Right cardiac atrium (tissue), 5 donors: ENCODE data around the gene SLC27A5. TPM values are rescaled to one million over a fixed set of nuclear protein-coding genes. Genes with fewer than 3 reads are reported as not detected.
"Not testable (repeated sequence)": the region's sequence is repeated elsewhere in the genome, so short reads cannot be mapped to it uniquely, and the experiment has no call there.

Source experiments
- ATAC-seq, 2 donors: fragments of 200-7000 bp; cut with Tn5 transposase; one replicate each; pipeline versions ENCODE4 v1.8.0 to v1.9.1; 2020; ENCODE audit warnings: moderate library complexity in 2 of 2, mild to moderate bottlenecking in 1 of 2
- DNase-seq, 3 donors: peaks; one replicate each; pipeline ENCODE4 v3.0.0-alpha.2; 2020
- H3K27ac ChIP-seq: one replicate; pipeline ENCODE4 v1.5.1; 2013; ENCODE audit warnings: mild to moderate bottlenecking, low read length, control low read depth, moderate library complexity
- H3K27me3 ChIP-seq: one replicate; pipeline ENCODE4 v1.6.1; 2013; ENCODE audit not compliant: control insufficient read depth, insufficient read depth
- H3K4me1 ChIP-seq: one replicate; pipeline ENCODE4 v1.6.1; 2013; ENCODE audit warnings: low read length; ENCODE audit not compliant: control insufficient read depth, insufficient read depth
- H3K4me3 ChIP-seq: one replicate; pipeline ENCODE4 v1.5.1; 2013; ENCODE audit warnings: low read length, control low read depth
- H3K9me3 ChIP-seq: one replicate; pipeline ENCODE4 v1.6.1; 2013; ENCODE audit warnings: low read length; ENCODE audit not compliant: control insufficient read depth
- WGBS: extraction: QIAGEN DNeasy Blood & Tissue Kit; methylation state at CpG from one replicate; pipeline ENCODE4 v1.1.7; 2013; 5-methylcytosine and 5-hydroxymethylcytosine counted together
- intact Hi-C, 4 donors: fragments of 100-400 bp; cut with DNase I; formaldehyde crosslinking; loops; one replicate each; pipeline versions ENCODE4 v1.11.0 to v1.14.0; 2022 to 2023
- polyA plus RNA-seq: library from polyadenylated mRNA; stranded (reverse); fragments of 200-250 nt; gene quantifications from one replicate; pipeline ENCODE4 v1.2.3, GENCODE V29; 2013
- total RNA-seq, 4 donors: library from RNA; stranded (reverse); fragmentation: NEBNext Ultra II Directional; extraction: Animal tissue kit (Norgen Biotek cat#: 25700); gene quantifications; one replicate each; pipeline ENCODE4 v1.2.1, GENCODE V29; 2021
- donor health status: healthy with polysubstance abuse.
- donor health status: DM: no; HTN: yes; CAD: no.
- donor health status: DM: no; HTN: no; CAD: no.
- donor health status: DM: no; HTN: yes; CAD: no; lungs with severe emphysema.
- donor health status: DM: yes; HTN: yes; CAD: no.

The SLC27A5 gene
- total and polyA plus RNA-seq, 5 donors: 5.3 to 8.1 (median 7.6) TPM

DNA sequence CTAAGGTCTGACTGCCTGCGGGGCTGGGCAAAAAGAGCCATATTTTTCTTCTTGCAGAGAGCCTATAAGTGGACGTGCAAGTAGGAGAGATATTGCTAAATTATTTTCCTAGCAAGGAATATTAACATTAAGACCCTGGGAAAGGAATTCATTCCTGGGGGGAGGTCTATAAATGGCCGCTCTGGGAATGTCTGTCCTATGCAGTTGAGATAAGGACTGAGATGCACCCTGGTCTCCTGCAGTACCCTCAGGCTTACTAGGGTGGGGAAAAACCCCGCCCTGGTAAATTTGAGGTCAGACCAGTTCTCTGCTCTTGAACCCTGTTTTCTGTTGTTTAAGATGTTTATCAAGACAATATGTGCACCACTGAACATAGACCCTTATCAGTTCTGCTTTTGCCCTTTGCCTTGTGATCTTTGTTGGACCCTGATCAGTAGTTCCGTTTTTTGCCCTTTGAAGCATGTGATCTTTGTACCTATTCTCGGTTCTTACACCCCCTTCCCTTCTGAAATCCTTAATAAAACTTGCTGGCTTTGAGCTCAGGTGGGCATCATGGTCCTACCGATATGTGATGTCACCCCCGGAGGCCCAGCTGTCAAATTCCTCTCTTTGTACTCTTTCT is 4.1 kb downstream of the SLC27A5 start:
- DNase-seq, intact Hi-C loops, H3K27me3 ChIP-seq, H3K27ac ChIP-seq, ATAC-seq, H3K4me1 ChIP-seq, H3K9me3 ChIP-seq, H3K4me3 ChIP-seq: not testable (repeated sequence)
- 64% methylated on average over 8 of the region's 8 CpGs for WGBS

GRCh38 chr19:58500242-58500641 is 11.6 kb downstream of the SLC27A5 start:
- Histone ChIP-seq H3K27me3 (no peaks in the 10 kb centered on the region), H3K9me3 (no peaks in the 10 kb centered on the region), H3K27ac (no peak overlapping the region), H3K4me3 (peak overlapping the region; percentile 61), H3K4me1 (peaks cover 4% of the 10 kb centered on the region)
- ATAC-seq: no peak
- WGBS: 96% methylated on average over 14 of the region's 14 CpGs
- intact Hi-C loops: no loop called here
- DNase-seq: peak in 1 of 3 donors; percentile 58

DNA sequence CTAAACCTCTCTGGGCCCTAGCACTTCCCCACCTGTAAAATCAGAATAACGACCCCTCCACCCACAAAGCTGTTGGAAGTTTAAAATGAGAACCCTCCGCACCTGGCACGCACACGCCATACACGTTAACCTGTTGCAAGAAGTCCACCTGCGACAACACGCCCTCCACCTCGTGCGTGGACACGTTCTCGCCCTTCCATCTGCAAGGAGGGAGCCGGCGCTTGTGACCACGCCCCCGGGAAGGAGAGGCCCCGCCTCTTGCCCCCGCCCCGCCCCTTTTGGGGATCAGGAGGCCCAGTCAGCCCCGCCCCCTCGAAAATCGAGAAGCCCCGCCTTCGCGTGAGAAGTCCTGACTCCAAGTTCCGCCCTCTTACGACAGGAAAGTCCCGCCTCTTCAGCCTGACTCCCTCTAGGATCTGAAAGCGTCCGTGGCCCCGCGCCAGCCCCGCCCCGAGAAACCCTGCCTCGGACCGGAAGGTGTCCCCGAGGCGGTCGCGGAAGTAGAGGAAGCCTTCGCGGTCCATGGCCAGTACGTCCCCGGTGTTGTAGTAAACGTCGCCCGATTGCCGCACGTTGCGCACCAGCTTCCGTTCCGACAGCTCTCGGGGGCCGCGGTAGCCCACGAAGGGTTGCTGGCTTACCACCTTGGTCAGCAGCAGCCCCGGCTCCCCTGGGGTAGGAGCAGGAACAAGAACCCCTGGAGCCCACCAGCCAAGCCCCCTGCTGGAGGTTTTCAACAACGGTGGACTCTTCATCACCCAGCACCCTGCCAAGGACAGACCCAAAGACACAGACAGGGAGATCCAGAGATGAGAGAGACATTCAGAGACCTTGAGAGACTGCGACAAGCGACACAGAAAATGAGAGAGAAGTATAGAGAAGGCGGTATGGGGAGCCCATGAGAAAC is 12.5 kb downstream of the SLC27A5 start:
- Histone ChIP-seq H3K4me3 (peak overlapping the region; percentile 61), H3K4me1 (peaks cover 4% of the 10 kb centered on the region), H3K27me3 (no peaks in the 10 kb centered on the region), H3K27ac (peak overlapping the region; percentile 61), H3K9me3 (no peaks in the 10 kb centered on the region)
- intact Hi-C loops: no loop called here
- peak; percentile 98 for ATAC-seq
- peak; percentile 100 for DNase-seq
- 2% methylated on average over 60 of the region's 60 CpGs for WGBS

DNA sequence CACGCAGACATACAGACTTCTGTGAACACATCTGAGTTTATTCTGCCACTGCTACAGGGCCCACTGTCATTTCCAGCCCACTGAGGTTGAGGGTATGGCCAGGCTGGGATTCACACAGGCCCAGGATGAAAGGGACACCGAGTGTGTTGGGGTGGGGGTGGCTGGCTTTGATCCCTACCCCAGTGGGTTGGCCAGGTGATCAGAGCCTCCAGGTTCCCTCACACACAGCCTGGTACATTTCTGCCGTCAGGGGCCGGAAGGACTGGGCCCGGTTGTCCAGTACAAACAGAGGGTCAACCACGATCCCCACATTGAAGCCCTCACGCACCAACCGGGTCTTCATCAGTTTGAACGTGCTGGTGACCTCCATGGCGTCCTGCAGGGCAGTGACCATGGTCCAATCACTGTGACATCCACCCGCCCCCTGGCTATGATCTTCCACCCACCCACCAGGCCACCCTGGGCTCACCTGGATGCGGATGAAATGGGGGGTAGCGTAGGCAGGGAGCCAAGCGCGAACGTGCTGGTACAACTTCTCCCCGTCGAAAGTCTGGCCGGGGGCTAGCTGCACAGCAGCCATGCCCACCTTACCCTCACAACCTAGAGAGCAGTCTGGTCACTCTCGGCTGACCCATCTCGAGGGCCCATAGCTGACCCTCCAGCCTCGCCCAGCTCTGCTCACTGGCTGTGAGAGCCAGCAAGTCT is 13.3 kb downstream of the SLC27A5 start:
- no peaks in the 10 kb centered on the region for H3K9me3 ChIP-seq
- ATAC-seq (peak; percentile 18 to 39), DNase-seq (peak in 2 of 3 donors; percentile 71 to 74)
- no peaks in the 10 kb centered on the region for H3K27me3 ChIP-seq
- intact Hi-C loops: no loop called here
- WGBS: 60% methylated on average over 22 of the region's 22 CpGs
- H3K4me3 ChIP-seq: peak overlapping the region; percentile 8
- peaks cover 4% of the 10 kb centered on the region for H3K4me1 ChIP-seq
- H3K27ac ChIP-seq: no peak overlapping the region

- Histone ChIP-seq H3K4me1 (peaks cover 4% of the 10 kb centered on the region), H3K4me3 (no peak overlapping the region), H3K27me3 (no peaks in the 10 kb centered on the region), H3K27ac (no peak overlapping the region), H3K9me3 (no peaks in the 10 kb centered on the region)
- peak in 1 of 3 donors; percentile 48 for DNase-seq
- intact Hi-C loops: no loop called here
- ATAC-seq: no peak
- WGBS: 81% methylated on average over 8 of the region's 8 CpGs
Observed at GRCh38 chr19:58497634-58498170, 14.1 kb downstream of the SLC27A5 start.

- ATAC-seq: no peak
- H3K27me3 ChIP-seq: no peaks in the 10 kb centered on the region
- 89% methylated on average over 14 of the region's 14 CpGs for WGBS
- no peaks in the 10 kb centered on the region for H3K9me3 ChIP-seq
- intact Hi-C loops: no loop called here
- no peak overlapping the region for H3K27ac ChIP-seq
- DNase-seq: no peak
- H3K4me3 ChIP-seq: no peak overlapping the region
- H3K4me1 ChIP-seq: no peaks in the 10 kb centered on the region
Observed at GRCh38 chr19:58492265-58492664, 19.5 kb downstream of the SLC27A5 start.

- Histone ChIP-seq H3K4me3 (no peak overlapping the region), H3K27me3 (no peaks in the 10 kb centered on the region), H3K4me1 (no peaks in the 10 kb centered on the region), H3K27ac (no peak overlapping the region), H3K9me3 (no peaks in the 10 kb centered on the region)
- WGBS: 81% methylated on average over 5 of the region's 5 CpGs
- DNase-seq (peak in 1 of 3 donors; percentile 22), ATAC-seq (no peak)
- intact Hi-C loops: no loop called here
Observed at GRCh38 chr19:58491393-58491792, 20.4 kb downstream of the SLC27A5 start.

GRCh38 chr19:58484349-58484748 is 27.4 kb downstream of the SLC27A5 start:
- ATAC-seq, H3K4me3 ChIP-seq, H3K9me3 ChIP-seq, DNase-seq, H3K27ac ChIP-seq, H3K27me3 ChIP-seq, intact Hi-C loops, H3K4me1 ChIP-seq: not testable (repeated sequence)
- WGBS: 92% methylated on average over 5 of the region's 5 CpGs

GRCh38 chr19:58483776-58484175 is 28.0 kb downstream of the SLC27A5 start:
- no peaks in the 10 kb centered on the region for H3K4me1 ChIP-seq
- no peak overlapping the region for H3K4me3 ChIP-seq
- no peak overlapping the region for H3K27ac ChIP-seq
- intact Hi-C loops: no loop called here
- WGBS: 88% methylated on average over 2 of the region's 2 CpGs
- DNase-seq: no peak
- no peaks in the 10 kb centered on the region for H3K9me3 ChIP-seq
- no peak for ATAC-seq
- H3K27me3 ChIP-seq: no peaks in the 10 kb centered on the region

DNA sequence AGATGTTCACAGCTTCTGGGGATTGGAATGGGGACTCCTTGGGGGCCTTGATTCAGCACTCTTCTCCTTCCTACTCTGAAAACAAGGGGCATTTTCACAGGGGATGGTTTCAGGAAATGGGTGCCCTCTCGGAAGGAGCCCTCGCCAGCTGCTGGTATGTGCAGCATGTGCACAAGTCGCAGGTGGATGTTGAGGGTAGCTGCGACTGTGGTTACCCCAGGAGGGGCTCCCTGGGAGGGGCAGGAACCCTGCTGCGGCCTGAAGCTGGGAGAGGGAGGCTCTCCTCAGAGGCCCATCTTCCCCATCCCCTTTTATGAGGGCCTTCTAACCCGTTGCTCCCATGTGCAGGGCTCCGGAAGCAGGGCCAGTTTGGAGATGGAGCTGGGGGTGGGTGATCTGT is 29.4 kb downstream of the SLC27A5 start:
- Histone ChIP-seq H3K4me3 (no peak overlapping the region), H3K9me3 (no peaks in the 10 kb centered on the region), H3K27me3 (no peaks in the 10 kb centered on the region), H3K27ac (no peak overlapping the region), H3K4me1 (no peaks in the 10 kb centered on the region)
- intact Hi-C loops: no loop called here
- ATAC-seq: no peak
- 89% methylated on average over 7 of the region's 7 CpGs for WGBS
- peak in 1 of 3 donors; percentile 35 for DNase-seq

GRCh38 chr19:58480831-58481230 is 31.0 kb downstream of the SLC27A5 start:
- no peaks in the 10 kb centered on the region for H3K4me1 ChIP-seq
- no peak overlapping the region for H3K27ac ChIP-seq
- WGBS: 73% methylated on average over 2 of the region's 2 CpGs
- ATAC-seq (no peak), DNase-seq (peak in 1 of 3 donors; percentile 20)
- intact Hi-C loops: no loop called here
- H3K27me3 ChIP-seq: no peaks in the 10 kb centered on the region
- no peaks in the 10 kb centered on the region for H3K9me3 ChIP-seq
- no peak overlapping the region for H3K4me3 ChIP-seq
